ENCODE measurements around the gene SPTBN4. TPM values are rescaled to one million over a fixed set of nuclear protein-coding genes. Genes with fewer than 3 reads are reported as not detected.

SPTBN4 gene
- total RNA-seq, 2 donors from 2014 or later: 0.79 to 2.0 TPM

DNA sequence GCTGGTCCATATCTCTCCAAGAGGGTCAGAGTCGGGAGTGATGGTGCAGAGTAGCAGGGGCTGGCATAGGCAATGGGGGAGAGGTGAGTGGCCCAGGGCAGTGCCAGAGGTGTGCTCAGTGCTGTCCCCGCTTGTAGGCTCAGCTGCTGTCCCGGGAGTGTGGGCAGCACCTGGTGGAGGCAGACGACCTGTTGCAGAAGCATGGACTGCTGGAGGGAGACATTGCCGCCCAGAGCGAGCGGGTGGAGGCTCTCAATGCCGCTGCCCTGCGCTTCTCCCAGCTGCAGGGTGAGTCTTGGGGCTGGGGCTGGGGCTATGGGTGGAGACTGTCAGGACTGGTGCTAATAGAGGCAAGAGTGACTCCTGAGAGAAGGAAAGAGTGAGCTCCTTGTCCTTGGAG, 39.3 kb downstream of the SPTBN4 start:
- Mint-ChIP-seq H3K9me3 (no peaks in the 10 kb centered on the region), H3K4me1 (no peaks in the 10 kb centered on the region), H3K4me3 (no peak overlapping the region), H3K27me3 (ENCODE audit: insufficient read depth) (peaks cover 67% of the 10 kb centered on the region), H3K36me3 (ENCODE audit: low read depth) (no peaks in the 10 kb centered on the region), H3K27ac (no peak overlapping the region)
- Histone ChIP-seq H3K36me3 (ENCODE audit: control insufficient read depth, insufficient read depth, low read length) (no peaks in the 10 kb centered on the region), H3K9me3 (ENCODE audit: control insufficient read depth, low read length) (no peaks in the 10 kb centered on the region), H3K4me1 (ENCODE audit: control insufficient read depth, insufficient read depth, low read length) (no peaks in the 10 kb centered on the region), H3K4me3 (ENCODE audit: low read length) (no peak overlapping the region), H3K27ac (ENCODE audit: low read depth, low read length) (no peak overlapping the region), H3K27me3 (ENCODE audit: control insufficient read depth, insufficient read depth, low read length, poor library complexity, severe bottlenecking) (peaks cover 43% of the 10 kb centered on the region), H3K9ac (ENCODE audit: extremely low read depth, low read length, poor library complexity, severe bottlenecking) (no peak overlapping the region)
- TF ChIP-seq, protein P1, sequence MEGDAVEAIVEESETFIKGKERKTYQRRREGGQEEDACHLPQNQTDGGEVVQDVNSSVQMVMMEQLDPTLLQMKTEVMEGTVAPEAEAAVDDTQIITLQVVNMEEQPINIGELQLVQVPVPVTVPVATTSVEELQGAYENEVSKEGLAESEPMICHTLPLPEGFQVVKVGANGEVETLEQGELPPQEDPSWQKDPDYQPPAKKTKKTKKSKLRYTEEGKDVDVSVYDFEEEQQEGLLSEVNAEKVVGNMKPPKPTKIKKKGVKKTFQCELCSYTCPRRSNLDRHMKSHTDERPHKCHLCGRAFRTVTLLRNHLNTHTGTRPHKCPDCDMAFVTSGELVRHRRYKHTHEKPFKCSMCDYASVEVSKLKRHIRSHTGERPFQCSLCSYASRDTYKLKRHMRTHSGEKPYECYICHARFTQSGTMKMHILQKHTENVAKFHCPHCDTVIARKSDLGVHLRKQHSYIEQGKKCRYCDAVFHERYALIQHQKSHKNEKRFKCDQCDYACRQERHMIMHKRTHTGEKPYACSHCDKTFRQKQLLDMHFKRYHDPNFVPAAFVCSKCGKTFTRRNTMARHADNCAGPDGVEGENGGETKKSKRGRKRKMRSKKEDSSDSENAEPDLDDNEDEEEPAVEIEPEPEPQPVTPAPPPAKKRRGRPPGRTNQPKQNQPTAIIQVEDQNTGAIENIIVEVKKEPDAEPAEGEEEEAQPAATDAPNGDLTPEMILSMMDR (conservative IDR thresholded peaks at IDR 0.05): no peak
- DNase-seq: no peak
- 67 to 77% methylated on average over 8 to 9 of the region's 9 CpGs for WGBS, 2 experiments (ENCODE audit: insufficient coverage in 1 of 2, insufficient read length in 1 of 2)

DNA sequence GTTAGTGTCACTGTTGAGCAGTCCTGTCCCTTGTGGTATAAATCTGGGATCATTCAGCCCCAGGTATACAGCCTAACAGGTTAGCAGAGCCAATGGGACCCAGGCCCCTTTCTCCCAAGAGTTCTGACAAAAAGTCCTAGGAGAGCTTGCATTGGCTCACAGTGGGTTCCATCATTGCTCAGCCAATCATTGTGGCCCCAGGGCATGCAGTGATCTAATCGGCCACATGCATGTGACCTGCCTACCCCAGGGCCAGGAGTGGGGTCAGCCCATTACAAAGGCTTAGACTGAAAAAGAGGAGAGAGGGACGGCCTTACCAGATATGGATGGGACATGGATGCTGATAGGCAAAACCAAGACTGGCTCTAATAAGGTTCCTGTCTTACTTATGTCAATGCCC, 41.1 kb downstream of the SPTBN4 start:
- no peaks in the 10 kb centered on the region for H3K9me3 Mint-ChIP-seq
- H3K4me1 ChIP-seq (ENCODE audit: control insufficient read depth, insufficient read depth, low read length): no peaks in the 10 kb centered on the region
- H3K9me3 ChIP-seq (ENCODE audit: control insufficient read depth, low read length): no peaks in the 10 kb centered on the region
- WGBS, 2 experiments (ENCODE audit: insufficient coverage in 1 of 2, insufficient read length in 1 of 2): 64 to 75% methylated on average over 2 of the region's 2 CpGs
- H3K27ac Mint-ChIP-seq: no peak overlapping the region
- DNase-seq: peak; percentile 63
- TF ChIP-seq, protein P1 (conservative IDR thresholded peaks at IDR 0.05): no peak
- H3K27me3 Mint-ChIP-seq (ENCODE audit: insufficient read depth): peaks cover 72% of the 10 kb centered on the region
- no peaks in the 10 kb centered on the region for H3K36me3 ChIP-seq (ENCODE audit: control insufficient read depth, insufficient read depth, low read length)
- no peaks in the 10 kb centered on the region for H3K4me1 Mint-ChIP-seq
- H3K27ac ChIP-seq (ENCODE audit: low read depth, low read length): no peak overlapping the region
- no peak overlapping the region for H3K4me3 ChIP-seq (ENCODE audit: low read length)
- peaks cover 56% of the 10 kb centered on the region for H3K27me3 ChIP-seq (ENCODE audit: control insufficient read depth, insufficient read depth, low read length, poor library complexity, severe bottlenecking)
- H3K36me3 Mint-ChIP-seq (ENCODE audit: low read depth): no peaks in the 10 kb centered on the region
- no peak overlapping the region for H3K4me3 Mint-ChIP-seq
- H3K9ac ChIP-seq (ENCODE audit: extremely low read depth, low read length, poor library complexity, severe bottlenecking): no peak overlapping the region

DNA sequence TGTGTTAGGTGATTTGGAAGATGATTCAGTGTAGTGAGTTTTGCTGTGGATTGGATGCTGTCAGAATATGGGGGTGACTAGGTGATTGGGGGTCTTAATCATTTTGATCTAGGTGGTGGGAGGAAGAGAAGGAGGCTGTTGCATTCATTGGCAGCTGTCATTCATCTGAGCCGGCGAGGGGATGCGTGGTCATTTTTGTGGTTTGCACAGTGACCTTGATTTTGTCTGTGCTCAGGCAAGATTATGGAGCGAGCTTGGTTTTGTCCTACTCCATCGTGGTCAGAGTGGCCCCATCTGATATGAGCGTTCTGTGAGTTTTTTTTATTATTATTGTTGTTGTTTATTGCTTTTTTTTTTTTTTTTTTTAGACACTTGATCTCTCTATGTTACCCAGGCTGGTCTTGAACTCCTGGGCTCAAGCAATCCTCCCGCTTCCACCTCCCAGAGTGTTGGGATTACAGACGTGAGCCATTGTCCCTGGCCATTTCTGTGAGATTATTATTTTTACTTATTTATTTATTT, 42.0 kb downstream of the SPTBN4 start:
- Mint-ChIP-seq H3K36me3 (ENCODE audit: low read depth) (no peaks in the 10 kb centered on the region), H3K27me3 (ENCODE audit: insufficient read depth) (peaks cover 76% of the 10 kb centered on the region), H3K9me3 (peaks cover 6% of the 10 kb centered on the region), H3K27ac (no peak overlapping the region), H3K4me3 (no peak overlapping the region), H3K4me1 (no peaks in the 10 kb centered on the region)
- Histone ChIP-seq H3K27me3 (ENCODE audit: control insufficient read depth, insufficient read depth, low read length, poor library complexity, severe bottlenecking) (peaks cover 65% of the 10 kb centered on the region), H3K9ac (ENCODE audit: extremely low read depth, low read length, poor library complexity, severe bottlenecking) (no peak overlapping the region), H3K36me3 (ENCODE audit: control insufficient read depth, insufficient read depth, low read length) (no peaks in the 10 kb centered on the region), H3K9me3 (ENCODE audit: control insufficient read depth, low read length) (no peaks in the 10 kb centered on the region), H3K4me3 (ENCODE audit: low read length) (no peak overlapping the region), H3K4me1 (ENCODE audit: control insufficient read depth, insufficient read depth, low read length) (no peaks in the 10 kb centered on the region), H3K27ac (ENCODE audit: low read depth, low read length) (no peak overlapping the region)
- TF ChIP-seq, protein P1 (conservative IDR thresholded peaks at IDR 0.05): no peak
- 90 to 100% methylated on average over 3 to 7 of the region's 8 CpGs for WGBS, 2 experiments (ENCODE audit: insufficient coverage in 1 of 2, insufficient read length in 1 of 2)
- DNase-seq: no peak

All from endodermal cell (in vitro differentiated cells).